Heart left ventricle (tissue), 16 donors: ENCODE data around the gene CD300LF. TPM values are rescaled to one million over a fixed set of nuclear protein-coding genes. Genes with fewer than 3 reads are reported as not detected.

Experiments
- ATAC-seq, 4 donors: fragments of 200-7000 bp; cut with Tn5 transposase; one replicate each; pipeline ENCODE4 v1.9.1; 2020 to 2022; ENCODE audit warnings: moderate library complexity in 4 of 4, mild to moderate bottlenecking in 3 of 4, moderate number of reproducible peaks in 1 of 4
- DNase-seq, 5 donors: peaks; one replicate each; pipeline ENCODE4 v3.0.0-alpha.2; 2020
- H3K27ac ChIP-seq, 12 donors: fragments of 200-600 bp; sonication (generic) in 4 of 12; one replicate each; pipeline versions ENCODE4 v1.5.0 to v1.8.0; 2016 to 2022; ENCODE audit warnings: mild to moderate bottlenecking in 2 of 12
- H3K27me3 ChIP-seq, 9 donors: fragments of 200-600 bp; sonication (generic) in 2 of 9; one replicate each; pipeline versions ENCODE4 v1.5.1 to v1.8.0; 2016 to 2022; ENCODE audit warnings: mild to moderate bottlenecking in 3 of 9
- H3K36me3 ChIP-seq, 9 donors: fragments of 200-600 bp; sonication (generic) in 2 of 9; one replicate each; pipeline versions ENCODE4 v1.5.0 to v1.8.0; 2018 to 2022; ENCODE audit warnings: mild to moderate bottlenecking in 2 of 9
- H3K4me1 ChIP-seq, 12 donors: fragments of 200-600 bp; sonication (generic) in 4 of 12; one replicate each; pipeline versions ENCODE4 v1.5.0 to v1.8.0; 2016 to 2022; ENCODE audit warnings: mild to moderate bottlenecking in 3 of 12
- H3K4me3 ChIP-seq, 12 donors: fragments of 200-600 bp; sonication (generic) in 4 of 12; one replicate each; pipeline versions ENCODE4 v1.5.0 to v1.8.0; 2017 to 2022; ENCODE audit warnings: mild to moderate bottlenecking in 9 of 12, moderate library complexity in 4 of 12
- H3K9me3 ChIP-seq, 12 donors: fragments of 200-600 bp; sonication (generic) in 4 of 12; one replicate each; pipeline versions ENCODE4 v1.5.0 to v1.8.0; 2016 to 2022; ENCODE audit warnings: mild to moderate bottlenecking in 1 of 12
- POLR2A ChIP-seq, 2 donors: fragments of 450-650 bp; IDR thresholded peaks; one replicate each; pipeline ENCODE4 v1.6.1; 2017; ENCODE audit warnings: antibody characterized with exemption in 2 of 2, mild to moderate bottlenecking in 2 of 2, moderate library complexity in 2 of 2
- WGBS, 4 donors: extraction: QIAGEN DNeasy Blood & Tissue Kit in 2 of 4; methylation state at CpG; one replicate each; pipeline versions ENCODE4 v1.1.5 to v1.1.7; 2013 to 2018; 5-methylcytosine and 5-hydroxymethylcytosine counted together
- intact Hi-C, 10 donors: fragments of 100-400 bp; cut with DNase I; formaldehyde crosslinking; loops; one replicate each; pipeline versions ENCODE4 v1.11.1 to v1.14.2; 2022
- polyA plus RNA-seq, 2 donors: library from polyadenylated mRNA; stranded (reverse); fragments of 200-250 nt; gene quantifications; one replicate each; pipeline ENCODE4 v1.2.3, GENCODE V29; 2013
- total RNA-seq, 9 donors: library from RNA; depleted of rRNA in 2 of 9; stranded (reverse); fragments of >200 nt in 2 of 9; fragmentation: NEBNext Ultra II Directional in 3 of 9; extraction: Animal tissue kit (Norgen Biotek cat#: 25700) in 3 of 9; gene quantifications; one replicate each; pipeline versions ENCODE4 v1.1.0 to v1.2.4, GENCODE V29; 2016 to 2023
- TF ChIP-seq, protein P1 (sequence below), 12 donors: fragments of 200-600 bp; sonication (generic) in 4 of 12; IDR thresholded peaks; one replicate each; pipeline versions ENCODE4 v1.5.0 to v1.8.0; 2018 to 2022; ENCODE audit warnings: antibody characterized with exemption in 12 of 12, mild to moderate bottlenecking in 5 of 12
- donor health status: ischemic (EF 13 %, LVEDD 7.1; RV severe dilation, severe dysfunction).
- donor health status: healthy with polysubstance abuse.
- donor health status: DM: no; HTN: yes; CAD: no.
- donor health status: DM: no; HTN: no; CAD: no.
- donor health status: ischemic (EF 25% LVEDD 6.9; RV normal size, moderate dysfunction).
- donor health status: ischemic (EF 25% LVEDD 5.7; RV mildly dilated, moderate dysfunction).
- donor health status: healthy.
- donor health status: DM: yes; HTN: yes; CAD: no.
- donor health status: ischemic (EF 35%, LVEDD 5.7; RV mildly dilated, moderate dysfunction).
- donor health status: nonischemic (EF 11% LVEDD 7.7; RV severe dilation, severe dysfunction).
- donor health status: DM: yes; HTN: yes; CAD: no.
- donor health status: PGD.
- donor health status: ischemic (EF 29% LVEDD 5.4; RV normal size, mild dysfunction).
- donor health status: nonischemic (EF 23%, LVEDD 6.1; RV moderate dilation, normal function).

Gene CD300LF
- total and polyA plus RNA-seq, 11 donors, result 0.15 to 7.0 (median 0.42) TPM; not detected in 2

DNA sequence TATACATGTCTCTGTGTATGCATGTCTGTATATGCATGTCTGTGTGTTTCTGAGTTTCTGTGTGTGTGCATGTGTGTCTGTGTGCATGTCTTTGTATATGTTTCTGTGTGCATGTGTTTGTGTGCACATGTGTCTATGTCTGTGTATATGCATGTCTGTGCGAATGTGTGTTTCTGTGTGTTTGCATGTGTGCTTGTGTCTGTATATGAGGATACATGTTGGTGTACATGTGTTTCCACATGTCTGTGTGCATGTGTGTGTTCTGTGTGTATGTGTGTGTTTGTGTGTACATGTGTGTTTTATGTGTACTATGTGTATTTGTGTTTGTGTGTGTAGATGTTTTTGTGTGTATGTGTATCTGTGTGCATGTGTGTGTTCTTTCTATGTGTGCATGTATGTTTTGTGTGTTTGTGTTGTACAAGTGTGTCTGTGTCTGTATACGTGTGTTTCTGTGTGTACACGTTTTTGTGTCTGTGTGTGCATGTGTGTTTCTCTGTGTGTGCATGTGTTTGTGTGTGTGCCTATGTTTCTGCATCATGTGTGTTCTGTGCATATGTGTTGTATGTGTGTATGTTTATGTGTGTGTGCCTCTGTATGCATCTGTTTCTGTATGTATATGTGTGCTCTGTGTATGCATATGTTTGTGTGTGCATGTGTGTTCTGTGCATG lies 15.4 kb upstream of the CD300LF start:
- 91 to 95% (median 92%) methylated on average over 3 of the region's 3 CpGs for WGBS, 4 donors
- Histone ChIP-seq H3K4me3 (no peak overlapping the region), H3K9me3 (no peaks in the 10 kb centered on the region), H3K36me3 (no peaks in the 10 kb centered on the region), H3K27me3 (peaks cover 0 to 15% (median 4%) of the 10 kb centered on the region in 9 donors), H3K27ac (no peak overlapping the region), H3K4me1 (peaks cover 0 to 17% (median 0%) of the 10 kb centered on the region in 12 donors)
- DNase-seq, result no peak
- TF ChIP-seq, protein P1, sequence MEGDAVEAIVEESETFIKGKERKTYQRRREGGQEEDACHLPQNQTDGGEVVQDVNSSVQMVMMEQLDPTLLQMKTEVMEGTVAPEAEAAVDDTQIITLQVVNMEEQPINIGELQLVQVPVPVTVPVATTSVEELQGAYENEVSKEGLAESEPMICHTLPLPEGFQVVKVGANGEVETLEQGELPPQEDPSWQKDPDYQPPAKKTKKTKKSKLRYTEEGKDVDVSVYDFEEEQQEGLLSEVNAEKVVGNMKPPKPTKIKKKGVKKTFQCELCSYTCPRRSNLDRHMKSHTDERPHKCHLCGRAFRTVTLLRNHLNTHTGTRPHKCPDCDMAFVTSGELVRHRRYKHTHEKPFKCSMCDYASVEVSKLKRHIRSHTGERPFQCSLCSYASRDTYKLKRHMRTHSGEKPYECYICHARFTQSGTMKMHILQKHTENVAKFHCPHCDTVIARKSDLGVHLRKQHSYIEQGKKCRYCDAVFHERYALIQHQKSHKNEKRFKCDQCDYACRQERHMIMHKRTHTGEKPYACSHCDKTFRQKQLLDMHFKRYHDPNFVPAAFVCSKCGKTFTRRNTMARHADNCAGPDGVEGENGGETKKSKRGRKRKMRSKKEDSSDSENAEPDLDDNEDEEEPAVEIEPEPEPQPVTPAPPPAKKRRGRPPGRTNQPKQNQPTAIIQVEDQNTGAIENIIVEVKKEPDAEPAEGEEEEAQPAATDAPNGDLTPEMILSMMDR (IDR thresholded peaks at IDR 0.05), result no peak
- TF ChIP-seq POLR2A (IDR thresholded peaks at IDR 0.05), result no peak
- no peak for ATAC-seq
- intact Hi-C loops, result loop anchor here in 1 of 10 donors (10.0 kb wide), 1 partner anchor 57 kb away; no protein-coding TSS in a partner anchor

DNA sequence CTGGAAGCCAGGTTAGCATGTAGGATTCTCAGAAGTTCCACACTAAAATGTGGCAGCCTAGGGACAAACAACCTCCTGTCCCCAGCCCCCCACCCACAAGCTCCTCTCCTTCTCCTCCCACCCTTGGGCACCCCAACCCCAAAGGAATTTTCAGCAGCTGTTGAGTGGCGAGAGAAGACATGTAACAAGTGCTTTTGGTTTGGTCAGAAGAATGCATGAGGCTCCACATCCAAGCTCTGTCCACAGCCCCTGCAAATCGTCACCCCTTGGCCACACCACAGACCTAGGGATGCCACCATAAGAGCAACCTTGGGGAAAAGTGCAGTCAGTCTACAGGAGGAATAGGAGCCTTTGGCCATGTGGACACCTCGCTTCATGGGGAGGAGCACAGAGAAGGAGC lies 12.4 kb upstream of the CD300LF start:
- Histone ChIP-seq H3K4me3 (no peak overlapping the region), H3K36me3 (no peaks in the 10 kb centered on the region), H3K27me3 (peaks cover 0 to 4% (median 0%) of the 10 kb centered on the region in 9 donors), H3K27ac (no peak overlapping the region), H3K9me3 (no peaks in the 10 kb centered on the region), H3K4me1 (peaks cover 0 to 4% (median 0%) of the 10 kb centered on the region in 12 donors)
- ATAC-seq (no peak), DNase-seq (no peak)
- 78 to 90% (median 80%) methylated on average over 3 of the region's 3 CpGs for WGBS, 4 donors
- TF ChIP-seq, protein P1 (IDR thresholded peaks at IDR 0.05), result no peak
- TF ChIP-seq POLR2A (IDR thresholded peaks at IDR 0.05), result no peak
- intact Hi-C loops, result loop anchor here in 1 of 10 donors (10.0 kb wide), 1 partner anchor 60 kb away; no protein-coding TSS in a partner anchor

DNA sequence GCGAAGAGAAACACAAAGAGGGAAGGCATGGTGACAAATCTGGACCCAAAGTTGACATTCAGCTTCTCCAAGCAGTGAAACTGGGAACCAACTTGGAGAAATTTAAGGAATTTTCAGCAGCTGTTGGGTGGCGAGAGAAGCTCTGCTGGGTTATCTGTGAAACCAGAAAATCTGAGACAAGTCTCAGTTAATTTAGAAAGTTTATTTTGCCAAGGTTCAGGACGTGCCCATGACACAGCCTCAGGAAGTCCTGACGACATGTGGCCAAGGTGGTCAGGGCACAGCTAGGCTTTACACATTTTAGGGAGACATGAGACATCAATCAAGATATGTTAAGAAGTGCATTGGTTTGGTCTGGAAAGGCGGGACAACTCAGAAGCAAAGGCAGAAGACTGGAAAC lies 11.2 kb upstream of the CD300LF start:
- H3K27me3 ChIP-seq, result peaks cover 0 to 6% (median 0%) of the 10 kb centered on the region in 9 donors
- H3K9me3 ChIP-seq, result no peaks in the 10 kb centered on the region
- no peak overlapping the region for H3K4me3 ChIP-seq
- no peaks in the 10 kb centered on the region for H3K36me3 ChIP-seq
- no peaks in the 10 kb centered on the region for H3K4me1 ChIP-seq
- WGBS, 4 donors, result 59 to 67% (median 61%) methylated on average over 5 of the region's 5 CpGs
- H3K27ac ChIP-seq, result no peak overlapping the region
- no peak for TF ChIP-seq POLR2A (IDR thresholded peaks at IDR 0.05)
- TF ChIP-seq, protein P1 (IDR thresholded peaks at IDR 0.05), result no peak
- no peak for ATAC-seq
- intact Hi-C loops, result loop anchor here in 1 of 10 donors (10.0 kb wide), 1 partner anchor 61 kb away; no protein-coding TSS in a partner anchor
- DNase-seq, result no peak

DNA sequence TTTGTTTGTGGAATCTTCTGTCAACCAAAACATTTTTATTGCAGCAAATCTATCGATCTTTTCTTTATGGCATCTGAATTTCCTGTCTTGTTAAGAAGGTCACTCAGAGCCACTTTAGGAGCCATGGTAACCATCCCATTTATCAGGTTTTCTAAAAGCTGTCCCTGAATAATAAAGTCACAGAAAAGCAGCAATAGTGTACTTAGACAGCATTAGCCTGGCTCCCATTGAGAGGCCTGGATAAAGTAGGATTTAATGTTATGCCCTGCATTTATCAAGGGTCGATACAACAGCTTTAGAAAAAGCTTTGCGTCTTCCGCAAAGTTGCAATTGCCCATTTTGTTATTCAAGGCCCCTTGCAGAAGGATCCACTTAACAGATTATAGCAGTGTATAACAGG lies 10.1 kb upstream of the CD300LF start:
- 90 to 92% (median 91%) methylated on average over 4 of the region's 4 CpGs for WGBS, 4 donors
- TF ChIP-seq POLR2A (IDR thresholded peaks at IDR 0.05), result no peak
- TF ChIP-seq, protein P1 (IDR thresholded peaks at IDR 0.05), result no peak

More for the DNA sequence above, 10.1 kb upstream of the CD300LF start:
- Histone ChIP-seq H3K4me3 (no peak overlapping the region), H3K9me3 (no peaks in the 10 kb centered on the region), H3K27me3 (peaks cover 0 to 6% (median 0%) of the 10 kb centered on the region in 9 donors), H3K27ac (no peak overlapping the region), H3K36me3 (no peaks in the 10 kb centered on the region), H3K4me1 (no peaks in the 10 kb centered on the region)
- intact Hi-C loops, result loop anchor here in 1 of 10 donors (10.0 kb wide), 1 partner anchor 62 kb away; no protein-coding TSS in a partner anchor
- ATAC-seq (no peak), DNase-seq (no peak)
